ENCODE results near the gene TRIM26. TPM values are rescaled to one million over a fixed set of nuclear protein-coding genes. Genes with fewer than 3 reads are reported as not detected.

TRIM26 gene
- total RNA-seq, 2 experiments from 2014 or later = 64.3 to 65.1 TPM

GRCh38 chr6:30207619-30208295, 5.4 kb downstream of the TRIM26 start:
- H3K9me3 Mint-ChIP-seq = no peaks in the 10 kb centered on the region
- no peak for DNase-seq
- peaks cover 31% of the 10 kb centered on the region for H3K36me3 Mint-ChIP-seq
- H3K27me3 Mint-ChIP-seq = no peaks in the 10 kb centered on the region
- peaks cover 72% of the 10 kb centered on the region for H3K4me1 Mint-ChIP-seq (ENCODE audit: low read depth)
- no peak overlapping the region for H3K4me3 Mint-ChIP-seq
- intact Hi-C loops (cut with micrococcal nuclease) = no loop called here
- H3K27ac Mint-ChIP-seq = no peak overlapping the region
- POLR2A ChIA-PET = no interaction called here
- CTCF ChIA-PET = interaction anchor here (1.1 to 2.9 kb wide), 3 partner anchors 11 to 189 kb away, joined by 3 to 11 read pairs (median 10); no protein-coding TSS in a partner anchor

DNA sequence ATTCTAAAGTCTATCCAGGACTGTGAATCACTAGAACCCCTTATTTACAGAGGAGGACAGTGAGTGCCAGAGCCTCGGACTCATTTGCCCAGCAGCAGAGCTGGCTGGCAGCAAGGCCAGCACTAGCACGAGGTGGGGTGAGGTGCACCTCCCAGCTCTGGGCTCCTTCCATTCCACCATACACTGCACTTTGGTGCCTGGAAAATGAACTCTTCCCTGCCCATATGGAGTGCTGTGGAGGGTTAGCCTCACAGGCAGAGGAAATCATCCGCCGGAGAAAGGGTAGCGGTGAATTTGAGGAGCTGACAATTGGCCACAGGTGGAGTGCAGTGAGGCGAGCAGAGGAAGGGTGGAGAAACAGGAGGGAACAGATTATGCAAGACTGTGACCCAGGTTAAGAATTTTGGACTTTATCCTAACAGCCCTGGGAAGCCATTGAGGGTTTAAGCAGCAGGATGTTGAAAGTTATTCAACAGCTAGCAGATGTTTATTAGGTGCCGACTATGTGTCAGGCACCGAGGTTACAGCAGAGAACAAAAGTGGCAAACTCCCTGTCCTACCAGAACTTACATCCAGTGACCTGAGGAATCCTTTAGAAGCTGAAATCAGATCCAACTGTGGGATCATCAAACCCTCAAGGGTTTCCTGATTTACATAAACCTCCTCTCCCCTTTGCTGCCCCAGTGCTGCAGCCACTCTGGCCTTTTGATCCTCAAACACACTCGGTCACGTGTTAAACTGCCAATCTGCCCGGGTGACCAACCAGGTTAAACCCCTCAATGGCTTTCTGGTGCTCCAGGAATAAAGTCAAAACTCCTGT, 6.2 kb downstream of the TRIM26 start:
- Mint-ChIP-seq H3K4me1 (ENCODE audit: low read depth) (peaks cover 73% of the 10 kb centered on the region), H3K27ac (no peak overlapping the region), H3K27me3 (no peaks in the 10 kb centered on the region), H3K36me3 (peaks cover 31% of the 10 kb centered on the region), H3K4me3 (no peak overlapping the region), H3K9me3 (no peaks in the 10 kb centered on the region)
- no peak for DNase-seq
- intact Hi-C loops (cut with micrococcal nuclease) = no loop called here
- ChIA-PET CTCF (interaction anchor here (2.5 to 2.9 kb wide), 2 partner anchors 12 to 76 kb away, joined by 10 to 11 read pairs; no protein-coding TSS in a partner anchor), POLR2A (no interaction called here)

- Mint-ChIP-seq H3K36me3 (peaks cover 32% of the 10 kb centered on the region), H3K27ac (no peak overlapping the region), H3K9me3 (no peaks in the 10 kb centered on the region), H3K4me3 (no peak overlapping the region), H3K27me3 (no peaks in the 10 kb centered on the region), H3K4me1 (ENCODE audit: low read depth) (peaks cover 70% of the 10 kb centered on the region)
- POLR2A ChIA-PET = no interaction called here
- CTCF ChIA-PET = interaction anchor here (1.2 to 2.9 kb wide), 4 partner anchors 11 to 103 kb away, joined by 3 to 11 read pairs (median 8); no protein-coding TSS in a partner anchor
- intact Hi-C loops (cut with micrococcal nuclease) = no loop called here
- DNase-seq = no peak
These were observed 7.1 kb downstream of the TRIM26 start for GRCh38 chr6:30206152-30206551.

GRCh38 chr6:30204116-30204515, 9.1 kb downstream of the TRIM26 start:
- no peak overlapping the region for H3K27ac Mint-ChIP-seq
- no peaks in the 10 kb centered on the region for H3K9me3 Mint-ChIP-seq
- peaks cover 28% of the 10 kb centered on the region for H3K36me3 Mint-ChIP-seq
- no peak overlapping the region for H3K4me3 Mint-ChIP-seq
- POLR2A ChIA-PET = no interaction called here
- intact Hi-C loops (cut with micrococcal nuclease) = no loop called here
- CTCF ChIA-PET = interaction anchor here (1.0 kb wide), 2 partner anchors 15 to 101 kb away, joined by 3 read pairs; no protein-coding TSS in a partner anchor
- H3K27me3 Mint-ChIP-seq = no peaks in the 10 kb centered on the region
- H3K4me1 Mint-ChIP-seq (ENCODE audit: low read depth) = peaks cover 58% of the 10 kb centered on the region
- DNase-seq = no peak

DNA sequence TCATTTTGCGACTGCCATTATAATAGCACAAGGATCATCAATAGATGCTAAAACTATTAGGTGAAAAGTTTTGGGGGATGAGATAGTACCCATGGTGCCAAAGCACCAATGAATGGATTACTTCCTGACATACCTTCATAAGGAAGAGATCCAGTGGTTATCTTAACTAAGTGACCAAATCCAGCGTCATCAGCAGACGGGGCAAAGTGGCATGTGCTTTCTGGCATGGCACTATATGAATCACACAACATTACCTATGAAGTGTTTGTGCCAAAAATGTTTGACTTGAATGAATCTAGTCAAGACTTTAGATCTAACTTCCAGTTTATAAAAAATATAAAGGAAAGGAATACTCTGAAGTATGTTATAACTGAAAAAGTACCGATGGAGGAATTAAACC, 10.8 kb downstream of the TRIM26 start:
- Mint-ChIP-seq H3K27me3 (no peaks in the 10 kb centered on the region), H3K9me3 (no peaks in the 10 kb centered on the region), H3K4me1 (ENCODE audit: low read depth) (peaks cover 40% of the 10 kb centered on the region), H3K36me3 (peaks cover 28% of the 10 kb centered on the region), H3K4me3 (no peak overlapping the region), H3K27ac (no peak overlapping the region)
- ChIA-PET CTCF (no interaction called here), POLR2A (no interaction called here)
- intact Hi-C loops (cut with micrococcal nuclease) = no loop called here
- DNase-seq = no peak

GRCh38 chr6:30200551-30201281, 12.5 kb downstream of the TRIM26 start:
- no peaks in the 10 kb centered on the region for H3K9me3 Mint-ChIP-seq
- ChIA-PET CTCF (no interaction called here), POLR2A (no interaction called here)
- no peaks in the 10 kb centered on the region for H3K27me3 Mint-ChIP-seq
- H3K36me3 Mint-ChIP-seq = peaks cover 36% of the 10 kb centered on the region
- no peak for DNase-seq
- intact Hi-C loops (cut with micrococcal nuclease) = no loop called here
- no peak overlapping the region for H3K4me3 Mint-ChIP-seq
- H3K27ac Mint-ChIP-seq = peak overlapping the region; percentile 35
- H3K4me1 Mint-ChIP-seq (ENCODE audit: low read depth) = peaks cover 32% of the 10 kb centered on the region

- Mint-ChIP-seq H3K27ac (no peak overlapping the region), H3K36me3 (peaks cover 36% of the 10 kb centered on the region), H3K4me3 (no peak overlapping the region), H3K9me3 (no peaks in the 10 kb centered on the region), H3K27me3 (no peaks in the 10 kb centered on the region), H3K4me1 (ENCODE audit: low read depth) (peaks cover 18% of the 10 kb centered on the region)
- POLR2A ChIA-PET = no interaction called here
- intact Hi-C loops (cut with micrococcal nuclease) = no loop called here
- no peak for DNase-seq
- CTCF ChIA-PET = no interaction called here
These were observed 14.8 kb downstream of the TRIM26 start for GRCh38 chr6:30198166-30199084.

DNA sequence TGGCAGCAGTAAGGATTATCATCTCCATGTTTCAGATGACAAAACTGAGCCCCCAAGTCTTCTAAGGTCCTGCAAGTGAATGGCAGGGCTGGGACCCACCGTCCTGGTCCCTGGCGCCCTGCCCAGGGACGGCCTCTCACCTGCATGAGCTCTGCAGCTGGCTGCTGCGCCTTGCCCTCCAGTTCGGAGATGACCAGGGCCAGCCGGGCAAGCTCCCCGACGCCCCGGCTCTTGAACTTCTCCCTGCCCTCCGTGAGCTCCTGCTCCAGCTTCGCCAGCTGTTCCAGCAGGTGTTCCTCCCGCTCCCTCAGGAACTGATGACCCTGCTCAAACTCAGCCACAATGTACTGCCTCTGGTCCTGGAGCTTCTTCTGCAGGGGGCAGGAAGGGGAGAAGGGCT, 16.8 kb downstream of the TRIM26 start:
- peaks cover 41% of the 10 kb centered on the region for H3K36me3 Mint-ChIP-seq
- no peak overlapping the region for H3K27ac Mint-ChIP-seq
- POLR2A ChIA-PET = interaction anchor here (0.8 to 1.3 kb wide), 3 partner anchors 14 to 431 kb away, joined by 3 to 4 read pairs (median 4); partner anchors contain the start of gene TRIM26
- peaks cover 9% of the 10 kb centered on the region for H3K4me1 Mint-ChIP-seq (ENCODE audit: low read depth)
- H3K27me3 Mint-ChIP-seq = no peaks in the 10 kb centered on the region
- no peaks in the 10 kb centered on the region for H3K9me3 Mint-ChIP-seq
- intact Hi-C loops (cut with micrococcal nuclease) = no loop called here
- CTCF ChIA-PET = interaction anchor here (0.6 kb wide), 1 partner anchor 81 kb away, joined by 3 read pairs; no protein-coding TSS in a partner anchor
- no peak for DNase-seq
- H3K4me3 Mint-ChIP-seq = no peak overlapping the region

- Mint-ChIP-seq H3K27me3 (no peaks in the 10 kb centered on the region), H3K9me3 (no peaks in the 10 kb centered on the region), H3K4me3 (no peak overlapping the region), H3K36me3 (peaks cover 41% of the 10 kb centered on the region), H3K27ac (no peak overlapping the region), H3K4me1 (ENCODE audit: low read depth) (peaks cover 5% of the 10 kb centered on the region)
- no peak for DNase-seq
- CTCF ChIA-PET = interaction anchor here (0.6 kb wide), 1 partner anchor 80 kb away, joined by 3 read pairs; no protein-coding TSS in a partner anchor
- intact Hi-C loops (cut with micrococcal nuclease) = no loop called here
- POLR2A ChIA-PET = interaction anchor here (0.8 to 1.3 kb wide), 3 partner anchors 13 to 430 kb away, joined by 3 to 4 read pairs (median 4); partner anchors contain the start of gene TRIM26
These were observed 17.3 kb downstream of the TRIM26 start for GRCh38 chr6:30195951-30196350.

DNA sequence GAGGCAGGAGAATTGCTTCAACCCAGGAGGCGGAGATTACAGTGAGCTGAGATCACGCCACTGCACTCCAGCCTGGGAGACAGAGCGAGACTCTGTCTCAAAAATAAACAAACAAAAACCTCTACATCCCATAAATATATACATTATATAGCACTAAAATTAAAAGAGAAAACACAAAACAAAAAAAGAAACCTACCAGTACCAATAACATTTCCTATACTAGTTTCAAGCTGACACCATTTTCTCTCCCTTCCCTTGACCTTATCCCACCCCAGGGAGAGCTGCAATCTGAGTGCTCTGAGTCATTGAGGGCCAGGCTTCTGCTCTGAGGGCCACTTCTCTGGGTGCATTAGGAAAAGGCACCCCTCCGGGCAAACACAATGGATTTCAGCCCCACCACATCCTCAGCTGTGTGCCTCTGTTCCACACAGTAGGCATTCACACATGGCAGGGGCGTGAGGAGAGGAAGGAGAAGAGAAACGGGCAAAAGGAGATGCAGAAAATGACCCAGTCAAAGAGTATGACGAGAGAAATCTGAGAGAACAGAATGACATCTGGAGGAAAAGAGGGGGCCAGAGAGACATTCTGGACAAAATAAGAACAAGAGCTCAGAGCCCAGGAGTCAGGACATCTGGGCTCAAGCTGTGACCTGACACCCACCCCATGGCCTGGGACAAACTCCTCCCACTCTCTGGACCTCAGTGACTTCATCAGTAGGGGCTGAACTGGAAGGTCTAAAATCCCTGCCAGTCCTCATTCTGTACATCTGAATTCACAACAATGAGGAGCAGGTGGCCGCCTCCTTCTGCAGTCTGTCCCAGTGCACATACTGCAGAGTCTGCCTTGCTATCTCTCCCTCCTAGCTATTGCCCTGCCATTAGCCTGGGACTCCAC, 18.2 kb downstream of the TRIM26 start:
- H3K27me3 Mint-ChIP-seq = no peaks in the 10 kb centered on the region
- H3K4me1 Mint-ChIP-seq (ENCODE audit: low read depth) = no peaks in the 10 kb centered on the region
- ChIA-PET CTCF (no interaction called here), POLR2A (no interaction called here)
- H3K27ac Mint-ChIP-seq = no peak overlapping the region
- intact Hi-C loops (cut with micrococcal nuclease) = no loop called here
- H3K9me3 Mint-ChIP-seq = no peaks in the 10 kb centered on the region
- no peak for DNase-seq
- no peak overlapping the region for H3K4me3 Mint-ChIP-seq
- peaks cover 44% of the 10 kb centered on the region for H3K36me3 Mint-ChIP-seq

GRCh38 chr6:30192076-30192475, 21.1 kb downstream of the TRIM26 start:
- H3K27ac Mint-ChIP-seq = no peak overlapping the region
- no peaks in the 10 kb centered on the region for H3K4me1 Mint-ChIP-seq (ENCODE audit: low read depth)
- no peak overlapping the region for H3K4me3 Mint-ChIP-seq
- intact Hi-C loops (cut with micrococcal nuclease) = no loop called here
- H3K27me3 Mint-ChIP-seq = no peaks in the 10 kb centered on the region
- ChIA-PET POLR2A (no interaction called here), CTCF (no interaction called here)
- H3K36me3 Mint-ChIP-seq = peaks cover 45% of the 10 kb centered on the region
- no peak for DNase-seq
- H3K9me3 Mint-ChIP-seq = no peaks in the 10 kb centered on the region
